HTERT RPE-1 (cell line): ENCODE data around the gene IL17RD.

Experiments
- in situ Hi-C: fragments of 300-500 bp; cut with MboI; formaldehyde crosslinking; loops from 4 replicates; pipeline ENCODE4 v1.14.3; 2020; ENCODE audit warnings: low sequenced_read_pairs

IL17RD gene

GRCh38 chr3:57131210-57131588 lies 34.0 kb downstream of the IL17RD start:
- in situ Hi-C loops, result no loop called here

DNA sequence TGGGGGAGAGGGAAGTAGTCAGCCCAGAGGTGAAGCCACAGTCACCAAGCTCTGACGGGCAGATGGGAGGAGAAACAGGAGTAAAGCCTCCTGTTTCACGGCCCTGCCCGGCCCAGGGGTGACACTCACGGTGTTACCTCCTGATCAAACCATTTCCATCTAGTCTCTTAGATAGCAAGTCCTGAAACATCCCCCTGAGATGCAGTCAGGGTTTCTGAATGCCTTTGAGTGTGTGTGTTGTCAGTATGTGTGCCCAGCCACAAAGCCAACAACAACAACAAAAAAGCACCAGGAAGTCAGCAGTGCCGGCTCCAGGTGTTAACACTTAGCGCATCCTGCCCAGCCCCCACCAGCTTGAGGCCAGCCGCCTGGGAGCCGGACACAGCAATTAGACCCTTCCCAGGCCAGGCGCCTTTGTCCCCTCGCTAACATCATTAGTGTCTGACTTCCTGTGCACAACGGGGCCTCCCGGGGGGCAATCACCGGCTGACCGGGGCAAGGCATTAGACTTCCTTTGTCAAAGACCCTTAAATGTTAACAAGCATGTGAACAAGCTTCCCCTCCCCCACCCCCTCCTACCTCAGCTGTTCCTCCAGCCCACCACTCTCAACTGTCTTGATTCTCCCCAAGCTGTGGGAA lies 34.5 kb downstream of the IL17RD start:
- in situ Hi-C loops, result no loop called here

DNA sequence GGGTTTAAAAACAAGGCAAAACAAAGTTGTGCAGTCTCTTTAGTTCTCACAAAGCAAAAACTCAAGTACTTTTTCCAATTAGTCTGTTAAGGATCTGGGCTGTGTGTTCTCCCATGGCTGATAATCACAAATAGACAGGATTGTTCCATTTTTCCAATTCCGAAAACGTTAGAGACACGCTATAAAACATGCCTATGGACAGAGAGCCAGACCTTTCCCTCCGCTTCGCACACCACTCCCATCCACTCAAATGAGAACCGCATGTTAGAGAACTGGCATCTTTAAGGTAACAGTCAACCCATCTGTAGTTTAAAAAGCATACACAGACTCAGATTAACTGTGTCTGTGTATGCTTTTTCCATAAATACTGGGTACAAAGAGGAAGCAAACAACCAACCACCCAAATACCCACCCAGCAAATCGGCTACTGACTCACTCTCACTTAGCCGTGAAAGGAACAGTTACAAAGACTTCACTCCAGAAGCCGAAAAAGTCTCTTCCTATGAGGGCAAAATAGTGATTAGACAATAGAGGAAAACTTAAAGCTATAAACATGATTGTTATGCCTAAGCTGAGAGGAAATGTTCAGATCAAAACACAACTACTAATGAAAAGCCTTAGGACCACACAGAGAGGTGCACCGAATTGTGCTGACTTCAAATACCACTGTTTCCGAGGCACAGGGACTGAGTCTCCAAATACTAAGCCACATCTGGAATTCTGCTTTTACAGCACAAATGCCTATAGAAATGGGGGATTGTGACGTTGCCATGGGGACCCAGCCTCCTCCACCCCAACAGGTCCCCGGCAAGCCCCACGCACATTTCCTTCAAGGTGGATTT lies 36.1 kb downstream of the IL17RD start:
- in situ Hi-C loops, result no loop called here

GRCh38 chr3:57127891-57128518 lies 37.1 kb downstream of the IL17RD start:
- in situ Hi-C loops, result no loop called here

- in situ Hi-C loops, result no loop called here
Observed at GRCh38 chr3:57126244-57126643, 38.9 kb downstream of the IL17RD start.

- in situ Hi-C loops, result no loop called here
Observed at GRCh38 chr3:57120451-57121174, 44.5 kb downstream of the IL17RD start.

DNA sequence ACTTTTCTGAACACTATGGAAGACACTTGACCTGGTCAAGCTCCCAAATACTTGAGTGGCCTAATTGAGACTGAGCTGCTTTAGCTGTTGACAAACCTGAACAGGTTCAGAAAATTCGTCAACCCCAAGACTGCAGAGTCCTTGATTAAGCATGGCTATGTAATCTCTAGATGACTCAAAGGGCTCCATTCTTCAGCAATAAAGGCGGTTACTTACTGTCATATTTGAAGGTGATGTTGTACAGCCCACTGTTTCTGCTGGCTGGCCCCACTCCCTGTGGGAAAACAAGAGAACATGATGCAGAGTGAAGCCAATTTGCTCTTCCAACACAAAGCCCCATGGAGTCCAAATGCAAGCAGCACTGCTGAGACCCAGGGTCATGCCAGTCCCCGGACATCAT lies 45.1 kb downstream of the IL17RD start:
- in situ Hi-C loops, result no loop called here

DNA sequence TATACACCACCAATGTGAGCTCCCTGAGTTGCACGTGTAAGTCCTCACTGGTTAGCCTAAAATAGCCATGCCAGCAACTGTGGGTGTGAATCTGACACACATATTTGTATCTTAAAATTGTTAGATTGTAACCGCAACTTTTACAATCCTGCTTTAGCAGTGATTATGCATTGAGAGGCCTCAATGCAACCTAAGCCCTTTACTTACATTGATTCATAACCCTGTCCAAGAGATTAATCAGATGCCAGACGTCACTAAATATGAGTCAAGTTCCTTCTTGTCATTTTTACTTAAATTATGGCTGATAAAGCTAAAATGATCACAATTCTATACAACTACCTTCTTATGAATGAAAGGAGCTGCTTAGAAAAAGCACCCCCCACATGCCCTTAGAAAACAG lies 46.9 kb downstream of the IL17RD start:
- in situ Hi-C loops, result no loop called here

DNA sequence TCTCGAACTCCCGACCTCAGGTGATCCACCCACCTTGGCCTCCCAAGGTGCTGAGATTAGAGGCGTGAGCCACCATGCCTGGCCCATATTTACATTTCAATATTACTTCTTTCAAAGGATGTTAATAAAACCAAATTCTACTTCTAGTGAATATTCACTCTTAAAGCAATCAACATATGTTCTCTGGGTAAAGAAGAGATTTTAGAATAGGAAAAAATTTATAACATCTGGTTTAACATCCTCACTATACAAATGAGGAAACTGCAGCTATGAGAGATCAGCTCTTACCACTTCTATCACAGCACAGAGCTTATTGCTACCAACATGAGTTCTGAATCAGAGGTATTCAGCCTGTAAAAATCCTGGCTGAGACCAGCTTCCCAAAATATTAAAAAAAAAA lies 48.7 kb downstream of the IL17RD start:
- in situ Hi-C loops, result no loop called here

GRCh38 chr3:57112206-57112605 lies 52.9 kb downstream of the IL17RD start:
- in situ Hi-C loops, result no loop called here

DNA sequence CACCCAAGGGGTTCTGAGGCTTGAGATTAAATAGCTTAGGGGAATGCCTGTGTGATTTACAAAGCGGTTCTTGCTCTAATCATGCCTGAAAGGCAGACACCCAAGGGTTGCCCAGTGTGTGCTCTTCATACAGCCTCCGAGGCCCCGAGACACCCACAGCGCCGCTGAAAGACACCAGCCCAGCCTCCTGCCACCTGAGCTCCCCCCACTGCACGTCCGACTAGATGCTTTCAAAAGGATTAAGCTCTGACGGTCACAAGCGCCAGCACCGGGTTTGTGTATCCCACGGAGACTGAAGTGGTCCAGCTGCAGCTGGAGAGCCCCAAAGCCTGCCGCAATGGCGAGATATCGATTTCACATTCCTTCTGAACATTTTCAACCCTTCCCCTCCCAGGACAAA lies 54.4 kb downstream of the IL17RD start:
- in situ Hi-C loops, result no loop called here

DNA sequence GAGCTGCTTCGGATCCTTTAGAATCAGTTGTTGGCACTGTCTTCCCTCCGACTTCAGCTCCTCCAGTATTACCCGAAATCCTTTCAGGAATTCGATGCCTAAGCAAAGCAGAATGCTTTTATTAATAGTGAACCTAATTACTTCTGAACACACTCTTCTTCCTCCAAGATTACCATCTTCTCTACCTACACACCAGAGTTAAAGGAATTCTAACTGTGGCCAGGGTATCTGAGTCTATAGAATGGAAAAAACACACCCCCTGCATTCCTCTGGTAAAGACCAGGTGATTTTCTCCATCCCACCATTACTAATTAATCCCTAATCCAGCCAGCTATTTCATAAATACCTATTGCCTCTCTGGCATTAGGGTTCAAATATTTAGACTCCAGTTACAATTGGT lies 54.9 kb downstream of the IL17RD start:
- in situ Hi-C loops, result no loop called here

DNA sequence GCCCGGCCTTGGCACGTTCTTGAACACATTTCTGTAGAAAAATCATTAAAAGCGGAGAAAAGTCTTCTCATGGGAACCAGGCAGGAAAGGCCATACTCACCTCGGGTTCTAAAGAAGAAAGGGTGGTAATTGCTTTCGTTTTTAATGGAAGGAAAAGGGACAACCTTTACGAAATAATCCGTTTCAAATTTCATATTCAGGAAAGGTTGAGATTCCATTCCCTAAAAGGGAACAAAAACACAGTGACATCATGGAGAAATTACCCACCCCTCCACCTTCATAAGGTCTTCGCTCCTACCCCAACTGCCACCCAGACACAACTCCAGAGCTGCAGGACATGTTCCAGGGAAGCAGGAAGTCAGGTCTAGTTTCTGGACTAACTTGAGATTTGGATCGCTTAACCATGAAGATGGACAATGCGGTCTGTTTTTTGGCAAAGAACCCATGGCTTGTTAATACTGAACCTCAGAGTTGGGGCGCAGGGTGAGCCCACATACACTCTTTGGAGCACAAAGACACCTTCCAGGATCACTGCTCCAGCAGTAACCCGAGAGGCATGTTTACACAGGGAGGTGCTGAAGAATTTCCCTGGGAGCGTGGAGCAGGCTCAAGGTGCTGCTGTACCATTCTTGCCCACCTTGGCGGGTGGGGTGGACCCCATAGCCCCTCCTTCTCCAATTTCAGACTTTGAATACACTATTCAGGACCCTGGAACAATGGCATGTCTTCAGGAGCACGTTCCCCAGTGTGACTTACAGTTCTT lies 55.5 kb downstream of the IL17RD start:
- in situ Hi-C loops, result no loop called here

- in situ Hi-C loops, result no loop called here
Observed at GRCh38 chr3:57108684-57109083, 56.5 kb downstream of the IL17RD start.

DNA sequence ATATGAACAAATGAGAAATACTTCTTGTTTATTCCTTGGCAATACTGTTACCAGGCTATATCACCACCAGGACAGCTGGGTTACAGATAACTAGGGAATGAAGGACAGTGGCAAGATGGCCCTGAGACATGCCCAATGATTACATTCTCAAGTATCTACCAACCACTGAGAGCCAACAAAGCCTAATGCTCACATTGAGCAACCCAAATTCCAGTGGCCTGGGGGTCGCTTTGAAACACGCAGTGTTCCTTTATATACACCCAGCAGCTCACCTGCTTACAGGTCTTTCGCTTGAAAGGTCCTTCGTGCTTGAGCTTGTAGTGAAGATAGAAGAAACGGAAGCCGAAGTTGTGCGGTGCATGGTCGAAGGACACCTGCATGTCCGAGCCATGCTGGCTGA lies 59.6 kb downstream of the IL17RD start:
- in situ Hi-C loops, result no loop called here

GRCh38 chr3:57100046-57100695 lies 65.0 kb downstream of the IL17RD start:
- in situ Hi-C loops, result no loop called here

GRCh38 chr3:57098418-57099310 lies 66.5 kb downstream of the IL17RD start:
- in situ Hi-C loops, result no loop called here

DNA sequence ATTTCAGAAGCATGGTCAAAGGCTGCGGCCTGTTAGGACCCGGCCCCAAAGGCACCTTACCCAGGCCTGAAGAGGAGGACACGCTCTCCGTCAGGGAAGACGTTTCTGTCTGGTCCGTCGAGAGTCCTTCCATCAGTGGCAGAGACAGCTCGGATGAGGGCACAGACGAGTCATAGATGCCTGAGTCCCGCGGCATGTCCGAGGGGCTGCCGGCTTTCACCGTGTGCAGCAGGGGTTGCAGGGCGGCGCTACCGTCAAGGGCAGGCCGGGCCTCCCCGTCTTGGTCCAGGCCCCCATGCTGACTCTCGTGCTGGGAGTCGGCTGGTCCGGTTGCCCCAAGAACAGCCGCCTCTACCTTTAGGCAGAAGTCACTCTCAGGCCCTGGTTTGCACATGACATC lies 67.6 kb downstream of the IL17RD start:
- in situ Hi-C loops, result no loop called here

- in situ Hi-C loops, result no loop called here
Observed at GRCh38 chr3:57095363-57095762, 69.8 kb downstream of the IL17RD start.
